ENCODE results near the gene KANK2. TPM values are rescaled to one million over a fixed set of nuclear protein-coding genes. Genes with fewer than 3 reads are reported as not detected.
A peak's percentile ranks its signal among the peaks of the same experiment; 100 is the strongest.

KANK2 gene
- total and polyA plus RNA-seq, 2 of the 13 experiments (the other 11 are each of a cell fraction or from before 2014, with no cell fraction given) = 5.7 to 12.9 TPM

DNA sequence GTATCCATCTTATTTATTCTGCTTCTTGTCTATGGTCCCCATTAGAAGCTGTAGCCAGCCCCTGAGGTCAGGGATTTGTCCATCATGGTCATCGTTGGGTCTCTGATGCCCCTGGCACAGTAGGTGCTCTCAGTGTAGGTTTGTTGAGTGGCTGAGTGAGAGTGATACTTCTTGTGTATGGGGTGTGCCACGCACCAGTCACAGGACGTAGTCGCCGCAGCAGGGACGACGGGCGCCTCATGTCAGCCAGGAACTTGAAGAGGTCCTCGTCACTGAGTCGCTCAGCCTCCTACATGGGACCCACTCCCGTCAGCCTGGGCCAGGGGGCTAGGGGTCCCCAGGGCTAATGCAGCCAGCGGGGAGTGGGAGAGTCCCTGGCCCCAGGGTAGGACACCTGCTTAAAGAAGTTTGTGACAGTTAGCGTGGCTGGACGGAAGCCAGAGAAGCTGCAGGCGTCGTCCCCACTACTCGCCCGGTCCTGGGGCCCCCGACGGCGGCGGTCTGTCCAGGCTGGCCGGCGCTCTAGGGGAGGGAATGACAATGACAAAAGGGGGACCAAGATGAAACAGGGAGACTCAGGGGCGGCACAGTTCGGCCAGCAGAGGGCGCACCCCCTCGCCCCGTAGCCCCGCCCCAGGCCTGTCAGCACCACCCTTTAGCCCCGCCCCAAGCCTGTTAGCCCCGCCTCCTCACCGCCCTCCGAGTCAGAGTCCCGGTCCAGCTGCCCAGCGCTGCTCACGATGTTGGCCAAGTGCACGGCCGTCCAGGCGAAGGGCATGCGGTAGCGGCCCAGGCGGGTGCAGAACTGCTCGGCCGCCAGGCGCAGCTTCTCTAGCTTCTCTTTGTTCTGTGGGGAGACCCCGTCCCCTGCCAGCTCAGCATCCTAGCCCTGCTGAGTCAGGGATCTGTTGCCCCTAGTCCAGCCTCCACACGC lies 45.8 kb upstream of the KANK2 start (continued):
- TF ChIP-seq, protein P1, sequence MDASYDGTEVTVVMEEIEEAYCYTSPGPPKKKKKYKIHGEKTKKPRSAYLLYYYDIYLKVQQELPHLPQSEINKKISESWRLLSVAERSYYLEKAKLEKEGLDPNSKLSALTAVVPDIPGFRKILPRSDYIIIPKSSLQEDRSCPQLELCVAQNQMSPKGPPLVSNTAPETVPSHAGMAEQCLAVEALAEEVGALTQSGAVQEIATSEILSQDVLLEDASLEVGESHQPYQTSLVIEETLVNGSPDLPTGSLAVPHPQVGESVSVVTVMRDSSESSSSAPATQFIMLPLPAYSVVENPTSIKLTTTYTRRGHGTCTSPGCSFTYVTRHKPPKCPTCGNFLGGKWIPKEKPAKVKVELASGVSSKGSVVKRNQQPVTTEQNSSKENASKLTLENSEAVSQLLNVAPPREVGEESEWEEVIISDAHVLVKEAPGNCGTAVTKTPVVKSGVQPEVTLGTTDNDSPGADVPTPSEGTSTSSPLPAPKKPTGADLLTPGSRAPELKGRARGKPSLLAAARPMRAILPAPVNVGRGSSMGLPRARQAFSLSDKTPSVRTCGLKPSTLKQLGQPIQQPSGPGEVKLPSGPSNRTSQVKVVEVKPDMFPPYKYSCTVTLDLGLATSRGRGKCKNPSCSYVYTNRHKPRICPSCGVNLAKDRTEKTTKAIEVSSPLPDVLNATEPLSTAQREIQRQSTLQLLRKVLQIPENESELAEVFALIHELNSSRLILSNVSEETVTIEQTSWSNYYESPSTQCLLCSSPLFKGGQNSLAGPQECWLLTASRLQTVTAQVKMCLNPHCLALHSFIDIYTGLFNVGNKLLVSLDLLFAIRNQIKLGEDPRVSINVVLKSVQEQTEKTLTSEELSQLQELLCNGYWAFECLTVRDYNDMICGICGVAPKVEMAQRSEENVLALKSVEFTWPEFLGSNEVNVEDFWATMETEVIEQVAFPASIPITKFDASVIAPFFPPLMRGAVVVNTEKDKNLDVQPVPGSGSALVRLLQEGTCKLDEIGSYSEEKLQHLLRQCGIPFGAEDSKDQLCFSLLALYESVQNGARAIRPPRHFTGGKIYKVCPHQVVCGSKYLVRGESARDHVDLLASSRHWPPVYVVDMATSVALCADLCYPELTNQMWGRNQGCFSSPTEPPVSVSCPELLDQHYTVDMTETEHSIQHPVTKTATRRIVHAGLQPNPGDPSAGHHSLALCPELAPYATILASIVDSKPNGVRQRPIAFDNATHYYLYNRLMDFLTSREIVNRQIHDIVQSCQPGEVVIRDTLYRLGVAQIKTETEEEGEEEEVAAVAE (CRISPR knock-in tag; IDR thresholded peaks at IDR 0.05; ENCODE audit: borderline replicate concordance) = peak; percentile 39; the same call in 1 of the 2 replicates
- TF ChIP-seq, protein P2, sequence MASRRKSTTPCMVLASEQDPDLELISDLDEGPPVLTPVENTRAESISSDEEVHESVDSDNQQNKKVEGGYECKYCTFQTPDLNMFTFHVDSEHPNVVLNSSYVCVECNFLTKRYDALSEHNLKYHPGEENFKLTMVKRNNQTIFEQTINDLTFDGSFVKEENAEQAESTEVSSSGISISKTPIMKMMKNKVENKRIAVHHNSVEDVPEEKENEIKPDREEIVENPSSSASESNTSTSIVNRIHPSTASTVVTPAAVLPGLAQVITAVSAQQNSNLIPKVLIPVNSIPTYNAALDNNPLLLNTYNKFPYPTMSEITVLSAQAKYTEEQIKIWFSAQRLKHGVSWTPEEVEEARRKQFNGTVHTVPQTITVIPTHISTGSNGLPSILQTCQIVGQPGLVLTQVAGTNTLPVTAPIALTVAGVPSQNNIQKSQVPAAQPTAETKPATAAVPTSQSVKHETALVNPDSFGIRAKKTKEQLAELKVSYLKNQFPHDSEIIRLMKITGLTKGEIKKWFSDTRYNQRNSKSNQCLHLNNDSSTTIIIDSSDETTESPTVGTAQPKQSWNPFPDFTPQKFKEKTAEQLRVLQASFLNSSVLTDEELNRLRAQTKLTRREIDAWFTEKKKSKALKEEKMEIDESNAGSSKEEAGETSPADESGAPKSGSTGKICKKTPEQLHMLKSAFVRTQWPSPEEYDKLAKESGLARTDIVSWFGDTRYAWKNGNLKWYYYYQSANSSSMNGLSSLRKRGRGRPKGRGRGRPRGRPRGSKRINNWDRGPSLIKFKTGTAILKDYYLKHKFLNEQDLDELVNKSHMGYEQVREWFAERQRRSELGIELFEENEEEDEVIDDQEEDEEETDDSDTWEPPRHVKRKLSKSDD (CRISPR knock-in tag; IDR thresholded peaks at IDR 0.05; ENCODE audit: low read depth) = 0 out of 2 replicates have a peak, but pooled peaks have one; percentile 51
- TF ChIP-seq ZNF720 (CRISPR knock-in tag; IDR thresholded peaks at IDR 0.05) = no peak
- TF ChIP-seq ZNF234 (CRISPR knock-in tag; conservative IDR thresholded peaks at IDR 0.05) = no peak
- no peak for TF ChIP-seq NFIB (CRISPR knock-in tag; IDR thresholded peaks at IDR 0.05; ENCODE audit: borderline replicate concordance)
- TF ChIP-seq, protein P3, sequence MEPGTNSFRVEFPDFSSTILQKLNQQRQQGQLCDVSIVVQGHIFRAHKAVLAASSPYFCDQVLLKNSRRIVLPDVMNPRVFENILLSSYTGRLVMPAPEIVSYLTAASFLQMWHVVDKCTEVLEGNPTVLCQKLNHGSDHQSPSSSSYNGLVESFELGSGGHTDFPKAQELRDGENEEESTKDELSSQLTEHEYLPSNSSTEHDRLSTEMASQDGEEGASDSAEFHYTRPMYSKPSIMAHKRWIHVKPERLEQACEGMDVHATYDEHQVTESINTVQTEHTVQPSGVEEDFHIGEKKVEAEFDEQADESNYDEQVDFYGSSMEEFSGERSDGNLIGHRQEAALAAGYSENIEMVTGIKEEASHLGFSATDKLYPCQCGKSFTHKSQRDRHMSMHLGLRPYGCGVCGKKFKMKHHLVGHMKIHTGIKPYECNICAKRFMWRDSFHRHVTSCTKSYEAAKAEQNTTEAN (CRISPR knock-in tag; conservative IDR thresholded peaks at IDR 0.05) = peak; percentile 49; the same call in 1 of the 2 replicates
- TF ChIP-seq ARNTL (CRISPR knock-in tag; IDR thresholded peaks at IDR 0.05) = peak; percentile 52; the same call in 1 of the 2 replicates
- 0 out of 2 replicates have a peak, but pooled peaks have one; percentile 21 for TF ChIP-seq ETV5 (CRISPR knock-in tag; IDR thresholded peaks at IDR 0.05; ENCODE audit: borderline replicate concordance)
- TF ChIP-seq, protein P4, sequence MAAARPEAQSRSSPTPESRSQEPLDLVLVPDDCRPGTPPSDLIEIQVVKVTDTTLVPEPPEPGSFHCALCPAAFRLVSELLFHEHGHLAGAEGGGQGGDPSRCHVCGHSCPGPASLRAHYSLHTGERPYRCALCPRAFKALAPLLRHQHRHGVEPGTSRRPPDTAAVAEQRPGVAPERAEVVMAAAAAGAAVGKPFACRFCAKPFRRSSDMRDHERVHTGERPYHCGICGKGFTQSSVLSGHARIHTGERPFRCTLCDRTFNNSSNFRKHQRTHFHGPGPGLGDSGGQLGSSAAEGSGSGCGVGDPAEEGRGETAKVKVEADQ (CRISPR knock-in tag; IDR thresholded peaks at IDR 0.05; ENCODE audit: borderline replicate concordance) = no peak
- TF ChIP-seq, protein P5, sequence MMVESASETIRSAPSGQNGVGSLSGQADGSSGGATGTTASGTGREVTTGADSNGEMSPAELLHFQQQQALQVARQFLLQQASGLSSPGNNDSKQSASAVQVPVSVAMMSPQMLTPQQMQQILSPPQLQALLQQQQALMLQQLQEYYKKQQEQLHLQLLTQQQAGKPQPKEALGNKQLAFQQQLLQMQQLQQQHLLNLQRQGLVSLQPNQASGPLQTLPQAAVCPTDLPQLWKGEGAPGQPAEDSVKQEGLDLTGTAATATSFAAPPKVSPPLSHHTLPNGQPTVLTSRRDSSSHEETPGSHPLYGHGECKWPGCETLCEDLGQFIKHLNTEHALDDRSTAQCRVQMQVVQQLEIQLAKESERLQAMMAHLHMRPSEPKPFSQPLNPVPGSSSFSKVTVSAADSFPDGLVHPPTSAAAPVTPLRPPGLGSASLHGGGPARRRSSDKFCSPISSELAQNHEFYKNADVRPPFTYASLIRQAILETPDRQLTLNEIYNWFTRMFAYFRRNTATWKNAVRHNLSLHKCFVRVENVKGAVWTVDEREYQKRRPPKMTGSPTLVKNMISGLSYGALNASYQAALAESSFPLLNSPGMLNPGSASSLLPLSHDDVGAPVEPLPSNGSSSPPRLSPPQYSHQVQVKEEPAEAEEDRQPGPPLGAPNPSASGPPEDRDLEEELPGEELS (CRISPR knock-in tag; IDR thresholded peaks at IDR 0.05) = no peak; the same call in 1 of the 2 replicates
- TF ChIP-seq ZNF331 (CRISPR knock-in tag; IDR thresholded peaks at IDR 0.05) = 0 out of 2 replicates have a peak, but pooled peaks have one; percentile 9
- TF ChIP-seq, protein P6, sequence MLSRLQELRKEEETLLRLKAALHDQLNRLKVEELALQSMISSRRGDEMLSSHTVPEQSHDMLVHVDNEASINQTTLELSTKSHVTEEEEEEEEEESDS (CRISPR knock-in tag; IDR thresholded peaks at IDR 0.05; ENCODE audit: borderline replicate concordance) = 0 out of 2 replicates have a peak, but pooled peaks have one; percentile 25
- peak; percentile 52 for TF ChIP-seq ATF7-NPFF (CRISPR knock-in tag; IDR thresholded peaks at IDR 0.05; ENCODE audit: low read depth)
- 0 out of 2 replicates have a peak, but pooled peaks have one; percentile 4 for TF ChIP-seq KDM5B (CRISPR knock-in tag; IDR thresholded peaks at IDR 0.05; ENCODE audit: borderline replicate concordance)
- no peak for TF ChIP-seq GLI4 (CRISPR knock-in tag; IDR thresholded peaks at IDR 0.05; ENCODE audit: borderline replicate concordance)

All from HepG2 (cell line).